ENCODE results near the gene C1QTNF1.

DNA sequence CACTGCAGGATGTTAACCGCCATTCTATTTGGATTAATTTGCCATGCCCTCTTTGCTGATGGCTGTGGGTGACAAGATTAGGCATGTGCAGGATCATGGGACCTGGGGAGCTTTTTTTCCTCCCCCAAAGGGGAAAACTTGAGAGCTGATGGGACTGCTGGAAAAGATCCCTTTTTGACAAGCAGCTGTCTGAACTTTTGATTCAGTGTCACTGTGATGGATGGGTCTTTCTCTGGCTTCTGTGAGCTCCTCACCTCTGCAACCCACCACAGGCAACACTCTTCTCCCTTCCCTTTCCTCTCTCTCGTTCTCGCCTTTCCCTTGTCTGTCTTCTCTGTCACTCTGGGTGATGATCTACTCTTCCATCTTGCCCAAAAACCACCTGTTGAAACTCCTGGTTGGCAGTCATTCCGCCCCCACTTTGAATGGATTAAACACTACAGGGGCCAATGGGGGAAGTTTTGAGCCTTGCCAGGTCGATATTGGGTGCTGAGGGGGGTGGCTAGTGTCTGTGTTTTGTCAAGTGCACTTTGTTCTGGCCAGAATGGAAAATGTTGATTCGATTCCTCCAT is 11.3 kb upstream of the C1QTNF1 start:
- TF ChIP-seq, protein P1, sequence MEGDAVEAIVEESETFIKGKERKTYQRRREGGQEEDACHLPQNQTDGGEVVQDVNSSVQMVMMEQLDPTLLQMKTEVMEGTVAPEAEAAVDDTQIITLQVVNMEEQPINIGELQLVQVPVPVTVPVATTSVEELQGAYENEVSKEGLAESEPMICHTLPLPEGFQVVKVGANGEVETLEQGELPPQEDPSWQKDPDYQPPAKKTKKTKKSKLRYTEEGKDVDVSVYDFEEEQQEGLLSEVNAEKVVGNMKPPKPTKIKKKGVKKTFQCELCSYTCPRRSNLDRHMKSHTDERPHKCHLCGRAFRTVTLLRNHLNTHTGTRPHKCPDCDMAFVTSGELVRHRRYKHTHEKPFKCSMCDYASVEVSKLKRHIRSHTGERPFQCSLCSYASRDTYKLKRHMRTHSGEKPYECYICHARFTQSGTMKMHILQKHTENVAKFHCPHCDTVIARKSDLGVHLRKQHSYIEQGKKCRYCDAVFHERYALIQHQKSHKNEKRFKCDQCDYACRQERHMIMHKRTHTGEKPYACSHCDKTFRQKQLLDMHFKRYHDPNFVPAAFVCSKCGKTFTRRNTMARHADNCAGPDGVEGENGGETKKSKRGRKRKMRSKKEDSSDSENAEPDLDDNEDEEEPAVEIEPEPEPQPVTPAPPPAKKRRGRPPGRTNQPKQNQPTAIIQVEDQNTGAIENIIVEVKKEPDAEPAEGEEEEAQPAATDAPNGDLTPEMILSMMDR (IDR thresholded peaks at IDR 0.05; ENCODE audit: low read length), result no peak
- no peak for TF ChIP-seq EZH2 (optimal IDR thresholded peaks at IDR 0.05; ENCODE audit: low read depth, low read length)
